Astrocyte (in vitro differentiated cells and primary cell): Measurements from ENCODE around the gene TMIE. TPM values are rescaled to one million over a fixed set of nuclear protein-coding genes. Genes with fewer than 3 reads are reported as not detected.

ENCODE experiments used
- DNase-seq: peaks from one replicate; pipeline ENCODE4 v3.0.0-alpha.2; 2010; ENCODE audit warnings: low read depth
- FAIRE-seq: peaks from 2 replicates; lab custom pipeline; 2011; peaks lifted over from hg19 to GRCh38; lab: Jason Lieb, UNC
- H2AFZ ChIP-seq: 2 replicates; pipeline ENCODE4 v1.6.0; 2012; ENCODE audit warnings: low read depth, low read length, inconsistent platforms
- H3K27ac ChIP-seq: 2 replicates; pipeline ENCODE4 v1.5.1; 2011; ENCODE audit warnings: low read depth, low read length, inconsistent platforms
- H3K27me3 ChIP-seq: 2 replicates; pipeline ENCODE4 v1.6.0; 2011; ENCODE audit warnings: low read length, inconsistent platforms; ENCODE audit not compliant: insufficient read depth
- H3K36me3 ChIP-seq: 2 replicates; pipeline ENCODE4 v1.5.1; 2011; ENCODE audit warnings: low read length, inconsistent platforms; ENCODE audit not compliant: insufficient read depth
- H3K4me1 ChIP-seq: 2 replicates; pipeline ENCODE4 v1.5.1; 2011; ENCODE audit warnings: low read length, inconsistent platforms; ENCODE audit not compliant: insufficient read depth
- H3K4me2 ChIP-seq: 2 replicates; pipeline ENCODE4 v1.6.0; 2012; ENCODE audit warnings: low read length, inconsistent platforms
- H3K4me3 ChIP-seq: 2 replicates; pipeline ENCODE4 v1.5.1; 2011; ENCODE audit warnings: low read depth, mild to moderate bottlenecking, low read length, inconsistent platforms; ENCODE audit not compliant: insufficient read depth
- H3K79me2 ChIP-seq: 2 replicates; pipeline ENCODE4 v1.6.0; 2012; ENCODE audit warnings: mild to moderate bottlenecking, low read length, inconsistent platforms; ENCODE audit not compliant: insufficient read depth
- H3K9ac ChIP-seq: 2 replicates; pipeline ENCODE4 v1.6.0; 2012; ENCODE audit warnings: mild to moderate bottlenecking, low read length, inconsistent platforms
- H3K9me3 ChIP-seq: 2 replicates; pipeline ENCODE4 v1.5.1; 2012; ENCODE audit warnings: low read depth, mild to moderate bottlenecking, low read length, inconsistent platforms; ENCODE audit not compliant: insufficient read depth
- H4K20me1 ChIP-seq: 2 replicates; pipeline ENCODE4 v1.6.0; 2012; ENCODE audit warnings: low read length, inconsistent platforms; ENCODE audit not compliant: insufficient read depth
- H3K27ac Mint-ChIP-seq: one replicate; pipeline ENCODE4 v1.8.0; 2021; ENCODE audit warnings: mild to moderate bottlenecking, mixed read lengths; ENCODE audit not compliant: unreplicated experiment
- H3K27me3 Mint-ChIP-seq: one replicate; pipeline ENCODE4 v1.8.0; 2021; ENCODE audit warnings: low read depth, mixed read lengths; ENCODE audit not compliant: unreplicated experiment
- H3K36me3 Mint-ChIP-seq: one replicate; pipeline ENCODE4 v1.8.0; 2021; ENCODE audit warnings: low read depth, mixed read lengths; ENCODE audit not compliant: unreplicated experiment
- H3K4me1 Mint-ChIP-seq: one replicate; pipeline ENCODE4 v1.8.0; 2021; ENCODE audit warnings: low read depth, mixed read lengths; ENCODE audit not compliant: unreplicated experiment
- H3K4me3 Mint-ChIP-seq: one replicate; pipeline ENCODE4 v1.8.0; 2021; ENCODE audit warnings: mild to moderate bottlenecking, moderate library complexity, mixed read lengths; ENCODE audit not compliant: unreplicated experiment
- H3K9me3 Mint-ChIP-seq: one replicate; pipeline ENCODE4 v1.8.0; 2021; ENCODE audit warnings: mild to moderate bottlenecking, mixed read lengths; ENCODE audit not compliant: unreplicated experiment
- CTCF ChIP-seq: IDR thresholded peaks from 2 replicates; pipeline ENCODE4 v1.5.1; 2011; ENCODE audit warnings: low read depth, mild to moderate bottlenecking, inconsistent platforms, low read length, moderate library complexity; ENCODE audit not compliant: insufficient read depth
- EZH2 ChIP-seq: IDR thresholded peaks from 2 replicates; pipeline ENCODE4 v1.6.1; 2012; ENCODE audit warnings: mild to moderate bottlenecking, low read length, inconsistent platforms; ENCODE audit not compliant: insufficient read depth
- total RNA-seq: library from RNA; stranded (reverse); gene quantifications from 2 replicates; pipeline ENCODE4 v1.2.1, GENCODE V29; 2021

The TMIE gene
- total RNA-seq, 1 donor from 2014 or later, result 0.34 TPM

- H3K27me3 ChIP-seq, result no peaks in the 10 kb centered on the region
- FAIRE-seq (no peak), DNase-seq (no peak)
These were observed 32.6 kb upstream of the TMIE start for GRCh38 chr3:46668591-46668990.

GRCh38 chr3:46669191-46669999 is 31.8 kb upstream of the TMIE start:
- FAIRE-seq, result no peak

More at GRCh38 chr3:46668591-46668990, 32.6 kb upstream of the TMIE start:
- H3K4me1 Mint-ChIP-seq, result peaks cover 3% of the 10 kb centered on the region
- H3K9ac ChIP-seq, result no peak overlapping the region
- H3K27ac Mint-ChIP-seq, result no peak overlapping the region
- no peak overlapping the region for H2AFZ ChIP-seq
- no peaks in the 10 kb centered on the region for H3K79me2 ChIP-seq
- H4K20me1 ChIP-seq, result no peaks in the 10 kb centered on the region
- no peaks in the 10 kb centered on the region for H3K4me1 ChIP-seq
- H3K9me3 Mint-ChIP-seq, result no peaks in the 10 kb centered on the region
- TF ChIP-seq EZH2 (no peak), CTCF (no peak)
- H3K4me3 Mint-ChIP-seq, result no peak overlapping the region
- no peak overlapping the region for H3K27ac ChIP-seq
- no peak overlapping the region for H3K4me2 ChIP-seq
- H3K36me3 ChIP-seq, result no peaks in the 10 kb centered on the region
- H3K36me3 Mint-ChIP-seq, result peaks cover 7% of the 10 kb centered on the region
- H3K27me3 Mint-ChIP-seq, result peaks cover 28% of the 10 kb centered on the region
- H3K9me3 ChIP-seq, result no peaks in the 10 kb centered on the region
- no peak overlapping the region for H3K4me3 ChIP-seq

More at GRCh38 chr3:46669191-46669999, 31.8 kb upstream of the TMIE start:
- H3K4me2 ChIP-seq, result no peak overlapping the region
- Mint-ChIP-seq H3K4me1 (peaks cover 1% of the 10 kb centered on the region), H3K36me3 (peaks cover 12% of the 10 kb centered on the region), H3K9me3 (no peaks in the 10 kb centered on the region), H3K4me3 (no peak overlapping the region), H3K27me3 (peaks cover 30% of the 10 kb centered on the region), H3K27ac (no peak overlapping the region)
- H3K36me3 ChIP-seq, result no peaks in the 10 kb centered on the region
- no peak overlapping the region for H2AFZ ChIP-seq
- TF ChIP-seq CTCF, result no peak
- no peak for TF ChIP-seq EZH2
- no peaks in the 10 kb centered on the region for H3K4me1 ChIP-seq
- no peak overlapping the region for H3K9ac ChIP-seq
- no peak overlapping the region for H3K27ac ChIP-seq
- H3K9me3 ChIP-seq, result no peaks in the 10 kb centered on the region
- DNase-seq, result no peak
- H3K79me2 ChIP-seq, result no peaks in the 10 kb centered on the region
- no peak overlapping the region for H3K4me3 ChIP-seq
- H4K20me1 ChIP-seq, result no peaks in the 10 kb centered on the region
- H3K27me3 ChIP-seq, result no peaks in the 10 kb centered on the region
